Hepatocyte (in vitro differentiated cells): ENCODE measurements around the gene ABLIM2. TPM values are rescaled to one million over a fixed set of nuclear protein-coding genes. Genes with fewer than 3 reads are reported as not detected.

Experiments used
- DNase-seq: peaks from one replicate; pipeline ENCODE4 v3.0.0-alpha.2; 2016; ENCODE audit warnings: low spot score
- H2AFZ ChIP-seq: fragments of 200-600 bp; sonication (generic); 2 replicates; pipeline ENCODE4 v1.6.0; 2016; ENCODE audit warnings: antibody characterized with exemption, mild to moderate bottlenecking
- H3K27ac ChIP-seq: fragments of 200-600 bp; sonication (generic); 2 replicates; pipeline ENCODE4 v1.5.1; 2016; ENCODE audit warnings: mild to moderate bottlenecking
- H3K27me3 ChIP-seq: fragments of 200-600 bp; sonication (generic); 2 replicates; pipeline ENCODE4 v1.6.1; 2016
- H3K36me3 ChIP-seq: fragments of 200-600 bp; sonication (generic); replicated peaks from 2 replicates; pipeline ENCODE4 v1.5.1; 2016; ENCODE audit warnings: low read depth; ENCODE audit not compliant: insufficient read depth
- H3K4me1 ChIP-seq: fragments of 200-600 bp; sonication (generic); 2 replicates; pipeline ENCODE4 v1.5.1; 2016; ENCODE audit warnings: mild to moderate bottlenecking, moderate library complexity; ENCODE audit not compliant: insufficient read depth
- H3K4me2 ChIP-seq: fragments of 200-600 bp; sonication (generic); 2 replicates; pipeline ENCODE4 v1.6.0; 2016
- H3K4me3 ChIP-seq: fragments of 200-600 bp; sonication (generic); 2 replicates; pipeline ENCODE4 v1.5.1; 2016; ENCODE audit warnings: mild to moderate bottlenecking
- H3K79me2 ChIP-seq: fragments of 200-600 bp; sonication (generic); 2 replicates; pipeline ENCODE4 v1.6.0; 2017; ENCODE audit warnings: mild to moderate bottlenecking
- H3K9me2 ChIP-seq: fragments of 200-600 bp; sonication (generic); replicated peaks from 2 replicates; pipeline ENCODE4 v1.6.0; 2017; ENCODE audit warnings: mild to moderate bottlenecking; ENCODE audit not compliant: insufficient read depth
- H3K9me3 ChIP-seq: fragments of 200-600 bp; sonication (generic); 2 replicates; pipeline ENCODE4 v1.5.1; 2016; ENCODE audit warnings: low read depth, mild to moderate bottlenecking
- H4K20me1 ChIP-seq: fragments of 200-600 bp; sonication (generic); 2 replicates; pipeline ENCODE4 v1.6.0; 2016; ENCODE audit warnings: mild to moderate bottlenecking; ENCODE audit not compliant: insufficient read depth, poor library complexity, severe bottlenecking
- EZH2 ChIP-seq: fragments of 200-600 bp; sonication (generic); IDR thresholded peaks from 2 replicates; pipeline ENCODE4 v1.6.1; 2016; ENCODE audit warnings: antibody characterized with exemption, mild to moderate bottlenecking, borderline replicate concordance
- EZH2phosphoT487 ChIP-seq: fragments of 200-600 bp; sonication (generic); IDR thresholded peaks from one replicate; pipeline ENCODE4 v1.6.1; 2018; ENCODE audit warnings: antibody characterized with exemption, mild to moderate bottlenecking, low read depth, moderate library complexity; ENCODE audit not compliant: unreplicated experiment, severe bottlenecking
- WGBS: methylation state at CpG from one replicate; pipeline ENCODE4 v1.1.6; 2016; ENCODE audit warnings: low lambda C conversion rate; ENCODE audit errors: missing lambda C conversion rate; 5-methylcytosine and 5-hydroxymethylcytosine counted together
- polyA plus RNA-seq: library from polyadenylated mRNA; unstranded; fragments of >200 nt; fragmentation: Nextera tagmentation; extraction: Ambion mirVana; gene quantifications from 2 replicates; pipeline ENCODE4 v1.2.1, GENCODE V29; 2016
- total RNA-seq: library from RNA; depleted of rRNA; stranded (reverse); fragments of >200 nt; gene quantifications from 2 replicates; pipeline ENCODE4 v1.2.3, GENCODE V29; 2014
- TF ChIP-seq, protein P1 (sequence below): fragments of 200-600 bp; sonication (generic); IDR thresholded peaks from 2 replicates; pipeline ENCODE4 v1.5.1; 2016; ENCODE audit warnings: antibody characterized with exemption, mild to moderate bottlenecking; ENCODE audit not compliant: poor library complexity

The ABLIM2 gene
- total and polyA plus RNA-seq, 2 experiments from 2014 or later: 1.7 to 2.0 TPM

DNA sequence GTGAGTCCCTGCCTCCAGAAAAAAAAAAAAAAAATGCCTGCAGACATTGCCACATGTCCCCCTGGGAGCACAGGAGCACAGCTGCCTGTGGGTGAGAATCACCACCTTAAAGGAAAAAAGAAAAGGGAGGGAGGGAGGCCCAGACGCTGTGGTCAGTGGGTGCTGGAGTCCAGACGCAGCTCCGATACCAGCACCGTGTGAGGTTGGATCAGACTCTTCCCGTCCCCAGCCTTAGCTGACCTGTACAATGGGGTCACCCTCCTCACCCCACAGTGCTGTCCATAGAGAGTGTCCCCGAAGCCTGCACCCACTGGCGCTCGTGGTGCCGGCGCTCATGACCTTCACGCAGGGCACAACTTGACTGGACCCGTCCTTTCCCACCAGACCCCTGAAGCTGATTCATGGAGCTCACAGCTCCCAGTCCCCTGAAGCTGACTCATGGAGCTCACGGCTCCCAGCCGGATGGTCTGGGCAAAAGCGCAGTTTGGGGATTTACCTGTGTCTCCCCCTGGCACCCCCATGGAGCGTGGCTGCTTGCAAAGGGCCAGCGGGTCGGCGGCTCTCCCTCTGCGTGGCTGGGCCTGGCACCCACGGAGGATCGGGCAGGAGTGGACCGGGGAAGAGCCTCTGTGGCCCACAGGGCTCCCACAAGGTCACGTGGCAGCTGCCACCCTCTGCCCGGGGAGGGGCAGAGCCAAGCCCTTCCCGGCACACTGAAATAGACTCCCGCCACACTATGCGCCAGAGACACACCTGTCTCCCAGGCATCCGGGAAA lies 31.4 kb downstream of the ABLIM2 start:
- Histone ChIP-seq H3K4me2 (no peak overlapping the region), H4K20me1 (no peaks in the 10 kb centered on the region), H3K27ac (no peak overlapping the region), H3K27me3 (no peaks in the 10 kb centered on the region), H3K4me3 (no peak overlapping the region), H3K9me3 (no peaks in the 10 kb centered on the region), H3K4me1 (no peaks in the 10 kb centered on the region), H3K9me2 (no peaks in the 10 kb centered on the region), H2AFZ (no peak overlapping the region), H3K79me2 (no peaks in the 10 kb centered on the region), H3K36me3 (no peaks in the 10 kb centered on the region)
- no peak for TF ChIP-seq EZH2
- no peak for TF ChIP-seq EZH2phosphoT487
- TF ChIP-seq, protein P1, sequence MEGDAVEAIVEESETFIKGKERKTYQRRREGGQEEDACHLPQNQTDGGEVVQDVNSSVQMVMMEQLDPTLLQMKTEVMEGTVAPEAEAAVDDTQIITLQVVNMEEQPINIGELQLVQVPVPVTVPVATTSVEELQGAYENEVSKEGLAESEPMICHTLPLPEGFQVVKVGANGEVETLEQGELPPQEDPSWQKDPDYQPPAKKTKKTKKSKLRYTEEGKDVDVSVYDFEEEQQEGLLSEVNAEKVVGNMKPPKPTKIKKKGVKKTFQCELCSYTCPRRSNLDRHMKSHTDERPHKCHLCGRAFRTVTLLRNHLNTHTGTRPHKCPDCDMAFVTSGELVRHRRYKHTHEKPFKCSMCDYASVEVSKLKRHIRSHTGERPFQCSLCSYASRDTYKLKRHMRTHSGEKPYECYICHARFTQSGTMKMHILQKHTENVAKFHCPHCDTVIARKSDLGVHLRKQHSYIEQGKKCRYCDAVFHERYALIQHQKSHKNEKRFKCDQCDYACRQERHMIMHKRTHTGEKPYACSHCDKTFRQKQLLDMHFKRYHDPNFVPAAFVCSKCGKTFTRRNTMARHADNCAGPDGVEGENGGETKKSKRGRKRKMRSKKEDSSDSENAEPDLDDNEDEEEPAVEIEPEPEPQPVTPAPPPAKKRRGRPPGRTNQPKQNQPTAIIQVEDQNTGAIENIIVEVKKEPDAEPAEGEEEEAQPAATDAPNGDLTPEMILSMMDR: no peak
- 94% methylated on average over 29 of the region's 29 CpGs for WGBS
- DNase-seq: no peak

DNA sequence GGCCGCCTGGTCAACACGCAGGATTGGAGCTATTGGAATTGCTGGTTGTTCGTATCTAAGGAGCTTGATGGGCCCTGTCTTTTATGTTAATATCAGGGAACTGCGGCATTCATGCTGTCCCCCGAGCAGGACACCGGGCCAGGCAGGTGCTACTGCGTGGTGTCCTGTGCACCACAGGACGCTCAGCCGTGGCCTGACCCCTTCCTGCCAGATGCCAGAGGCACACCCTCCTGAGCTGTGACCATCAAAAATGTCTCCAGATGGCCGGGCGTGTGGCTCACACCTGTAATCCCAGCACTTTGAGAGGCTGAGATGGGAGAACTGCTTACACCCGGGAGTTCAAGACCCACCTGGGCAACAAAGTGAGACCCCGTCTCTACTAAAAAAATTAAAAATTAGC lies 32.1 kb downstream of the ABLIM2 start:
- no peak for TF ChIP-seq EZH2
- TF ChIP-seq EZH2phosphoT487: no peak
- TF ChIP-seq, protein P1: no peak
- Histone ChIP-seq H4K20me1 (no peaks in the 10 kb centered on the region), H3K4me3 (no peak overlapping the region), H2AFZ (no peak overlapping the region), H3K27ac (no peak overlapping the region), H3K4me1 (no peaks in the 10 kb centered on the region), H3K9me3 (no peaks in the 10 kb centered on the region), H3K27me3 (no peaks in the 10 kb centered on the region), H3K4me2 (no peak overlapping the region), H3K36me3 (no peaks in the 10 kb centered on the region), H3K79me2 (no peaks in the 10 kb centered on the region), H3K9me2 (no peaks in the 10 kb centered on the region)
- no peak for DNase-seq
- WGBS: 94% methylated on average over 13 of the region's 13 CpGs

DNA sequence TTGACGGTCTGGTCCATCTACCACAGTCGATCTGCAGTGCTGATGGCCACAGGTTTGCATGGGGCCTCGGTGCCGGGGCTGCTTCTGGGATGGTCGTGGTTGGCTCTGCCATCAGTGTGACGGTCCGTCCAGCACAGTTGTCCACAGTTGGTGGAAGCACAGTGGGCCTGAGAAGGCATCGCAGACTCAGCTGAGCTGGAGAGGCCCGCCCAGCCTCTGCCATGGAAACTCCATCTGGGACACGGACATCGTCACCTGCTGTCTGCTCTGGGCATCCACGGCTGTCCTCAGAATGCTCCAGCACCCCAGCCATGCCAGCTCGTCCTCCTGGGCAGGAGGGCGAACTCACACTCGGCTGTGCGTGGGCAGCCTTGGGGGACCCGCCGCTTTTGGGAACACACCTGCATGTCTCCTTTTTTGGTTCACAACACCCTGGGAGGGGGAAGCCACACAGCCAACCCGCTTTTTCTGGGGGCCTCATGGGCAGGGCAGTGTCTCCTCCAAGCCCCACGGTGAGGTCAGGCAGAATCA lies 33.0 kb downstream of the ABLIM2 start:
- Histone ChIP-seq H3K27ac (no peak overlapping the region), H3K4me3 (no peak overlapping the region), H3K9me3 (no peaks in the 10 kb centered on the region), H3K79me2 (no peaks in the 10 kb centered on the region), H3K9me2 (no peaks in the 10 kb centered on the region), H3K36me3 (no peaks in the 10 kb centered on the region), H4K20me1 (no peaks in the 10 kb centered on the region), H3K4me1 (no peaks in the 10 kb centered on the region), H3K27me3 (no peaks in the 10 kb centered on the region), H2AFZ (no peak overlapping the region), H3K4me2 (no peak overlapping the region)
- 94% methylated on average over 20 of the region's 20 CpGs for WGBS
- DNase-seq: no peak
- TF ChIP-seq EZH2phosphoT487 (no peak), EZH2 (no peak)
- TF ChIP-seq, protein P1: no peak
